ENCODE measurements around the gene CSTF1.
"Not testable (repeated sequence)": the region's sequence is repeated elsewhere in the genome, so short reads cannot be mapped to it uniquely, and the experiment has no call there.

CSTF1 gene

DNA sequence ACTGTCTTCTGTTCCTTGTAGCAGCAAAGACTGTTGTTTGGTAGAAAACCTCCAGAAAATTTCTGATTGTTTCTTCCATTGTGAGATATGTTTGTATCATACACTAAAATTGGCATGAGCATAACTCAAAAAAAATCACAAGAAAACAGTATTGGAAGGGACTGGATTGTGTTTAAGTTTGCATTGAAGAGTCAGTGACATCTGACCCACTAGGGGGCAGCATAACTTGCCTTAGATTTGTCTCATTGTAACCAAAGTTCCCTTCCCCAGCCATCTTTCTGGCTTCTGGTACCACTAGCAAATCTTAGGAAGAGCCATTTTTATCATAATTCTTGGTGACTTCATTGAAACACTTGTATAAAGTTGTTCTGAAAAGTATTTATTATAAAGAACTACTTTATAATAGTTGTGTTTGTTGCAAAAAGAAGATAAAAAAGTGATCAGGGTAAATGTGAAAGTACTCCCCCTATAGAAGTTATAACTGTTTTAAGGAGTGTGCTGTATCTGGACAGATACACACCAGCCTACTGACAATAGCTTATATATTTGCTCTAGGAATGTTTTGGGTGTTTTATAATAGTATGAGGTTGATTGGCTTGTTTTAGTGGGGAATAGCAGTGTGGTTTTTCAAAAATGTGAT lies 7.7 kb downstream of the CSTF1 start:
- no peak overlapping the region for H3K4me3 ChIP-seq (replicated peaks; ENCODE audit: low read depth, low read length)
- DNase-seq (ENCODE audit: extremely low read depth, low read depth) = peak; percentile 69
- TF ChIP-seq, protein P1, sequence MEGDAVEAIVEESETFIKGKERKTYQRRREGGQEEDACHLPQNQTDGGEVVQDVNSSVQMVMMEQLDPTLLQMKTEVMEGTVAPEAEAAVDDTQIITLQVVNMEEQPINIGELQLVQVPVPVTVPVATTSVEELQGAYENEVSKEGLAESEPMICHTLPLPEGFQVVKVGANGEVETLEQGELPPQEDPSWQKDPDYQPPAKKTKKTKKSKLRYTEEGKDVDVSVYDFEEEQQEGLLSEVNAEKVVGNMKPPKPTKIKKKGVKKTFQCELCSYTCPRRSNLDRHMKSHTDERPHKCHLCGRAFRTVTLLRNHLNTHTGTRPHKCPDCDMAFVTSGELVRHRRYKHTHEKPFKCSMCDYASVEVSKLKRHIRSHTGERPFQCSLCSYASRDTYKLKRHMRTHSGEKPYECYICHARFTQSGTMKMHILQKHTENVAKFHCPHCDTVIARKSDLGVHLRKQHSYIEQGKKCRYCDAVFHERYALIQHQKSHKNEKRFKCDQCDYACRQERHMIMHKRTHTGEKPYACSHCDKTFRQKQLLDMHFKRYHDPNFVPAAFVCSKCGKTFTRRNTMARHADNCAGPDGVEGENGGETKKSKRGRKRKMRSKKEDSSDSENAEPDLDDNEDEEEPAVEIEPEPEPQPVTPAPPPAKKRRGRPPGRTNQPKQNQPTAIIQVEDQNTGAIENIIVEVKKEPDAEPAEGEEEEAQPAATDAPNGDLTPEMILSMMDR (IDR thresholded peaks at IDR 0.05; ENCODE audit: low read depth, low read length, missing control alignments) = peak; percentile 83

DNA sequence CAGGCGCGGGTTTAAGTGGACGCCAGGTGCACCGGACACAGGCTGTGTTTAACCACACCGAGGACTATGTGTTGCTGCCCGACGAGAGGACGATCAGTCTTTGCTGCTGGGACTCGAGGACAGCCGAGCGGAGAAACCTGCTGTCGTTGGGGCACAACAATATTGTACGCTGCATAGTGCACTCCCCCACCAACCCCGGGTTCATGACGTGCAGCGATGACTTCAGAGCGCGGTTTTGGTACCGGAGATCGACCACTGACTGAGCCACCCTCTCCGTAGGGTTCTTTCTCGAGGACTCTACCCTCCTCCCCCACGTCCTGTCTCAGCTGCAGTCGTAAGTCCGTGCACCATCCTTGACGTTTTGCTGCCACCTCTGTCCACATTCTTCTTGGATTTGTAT lies 11.0 kb downstream of the CSTF1 start:
- no peak for DNase-seq (ENCODE audit: extremely low read depth, low read depth)
- H3K4me3 ChIP-seq (replicated peaks; ENCODE audit: low read depth, low read length) = no peak overlapping the region
- TF ChIP-seq, protein P1 (IDR thresholded peaks at IDR 0.05; ENCODE audit: low read depth, low read length, missing control alignments) = no peak

DNA sequence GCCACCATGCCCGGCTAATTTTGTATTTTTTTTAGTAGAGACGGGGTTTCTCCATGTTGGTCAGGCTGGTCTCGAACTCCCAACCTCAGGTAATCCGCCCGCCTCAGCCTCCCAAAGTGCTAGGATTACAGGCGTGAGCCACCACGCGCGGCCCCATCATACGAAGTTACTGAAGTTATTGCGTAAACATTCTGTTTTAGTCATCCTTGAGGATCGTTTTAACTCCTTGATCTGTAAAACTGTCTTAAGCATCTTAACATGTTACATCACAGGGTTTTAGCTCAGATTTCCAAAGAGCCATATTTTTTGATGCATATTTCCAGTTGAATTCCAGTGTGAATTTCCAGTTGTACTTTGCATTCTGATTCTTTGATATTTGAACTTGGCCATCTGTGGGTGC lies 12.9 kb downstream of the CSTF1 start:
- not testable (repeated sequence) for DNase-seq (ENCODE audit: extremely low read depth, low read depth); H3K4me3 ChIP-seq (replicated peaks; ENCODE audit: low read depth, low read length)

DNA sequence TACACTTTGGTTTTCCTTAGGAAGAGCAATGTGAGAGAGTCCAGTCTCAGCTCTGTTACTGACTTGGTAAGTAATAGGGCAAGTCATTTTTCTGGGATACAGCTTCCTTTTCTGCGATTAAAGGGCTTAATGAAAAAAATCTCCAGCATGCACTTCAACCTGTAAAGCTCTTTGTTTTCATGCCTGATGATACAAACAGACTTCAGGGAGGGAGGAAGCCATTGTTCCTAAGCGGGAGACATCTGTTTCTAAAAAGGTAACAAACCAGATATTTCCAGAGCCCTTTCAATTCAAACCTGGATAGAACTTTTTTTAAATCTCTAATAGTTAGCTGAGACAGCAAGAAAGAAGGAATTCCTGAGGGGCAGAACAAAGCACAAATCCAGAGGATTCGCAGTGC lies 14.5 kb downstream of the CSTF1 start:
- DNase-seq (ENCODE audit: extremely low read depth, low read depth) = no peak
- TF ChIP-seq, protein P1 (IDR thresholded peaks at IDR 0.05; ENCODE audit: low read depth, low read length, missing control alignments) = no peak
- H3K4me3 ChIP-seq (replicated peaks; ENCODE audit: low read depth, low read length) = no peak overlapping the region

DNA sequence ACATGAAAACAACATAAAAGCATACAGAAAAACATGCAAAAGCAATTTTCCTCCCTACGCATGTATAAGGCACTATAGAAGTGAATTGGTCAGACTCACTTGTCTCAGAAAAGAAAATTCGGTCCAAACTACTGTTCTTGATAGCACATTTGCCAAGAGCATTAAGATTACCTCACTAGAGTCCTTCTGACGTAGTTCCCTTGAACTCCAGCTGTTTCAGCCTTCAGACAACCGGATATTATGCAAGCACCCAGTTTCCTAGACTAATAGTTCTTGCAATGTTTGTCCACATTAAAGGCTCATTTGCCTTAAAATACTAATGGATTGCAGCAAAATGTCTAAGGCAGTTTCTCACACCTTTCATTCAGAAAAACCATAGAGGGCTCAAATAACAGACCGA lies 17.1 kb downstream of the CSTF1 start:
- no peak overlapping the region for H3K4me3 ChIP-seq (replicated peaks; ENCODE audit: low read depth, low read length)
- TF ChIP-seq, protein P1 (IDR thresholded peaks at IDR 0.05; ENCODE audit: low read depth, low read length, missing control alignments) = no peak
- DNase-seq (ENCODE audit: extremely low read depth, low read depth) = no peak

DNA sequence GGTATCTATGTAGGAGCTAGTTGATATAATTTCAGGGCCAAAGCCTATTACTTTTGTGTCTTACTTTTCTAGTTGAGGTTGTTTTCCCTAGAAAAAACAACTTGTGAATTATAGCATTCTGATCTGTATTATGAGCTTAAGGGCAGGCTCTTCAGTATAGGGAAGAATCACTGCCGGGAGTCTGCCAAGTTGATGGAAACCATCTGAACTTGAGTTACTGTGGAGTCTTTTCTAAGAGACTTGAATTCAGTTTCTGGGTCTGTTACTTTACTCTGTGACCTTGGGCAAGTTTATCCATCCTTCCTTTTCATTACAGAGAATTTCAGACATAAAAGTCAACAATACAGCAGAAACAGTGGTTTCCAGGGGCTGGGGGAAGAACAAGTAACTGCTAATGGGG lies 17.5 kb downstream of the CSTF1 start:
- no peak for DNase-seq (ENCODE audit: extremely low read depth, low read depth)
- no peak overlapping the region for H3K4me3 ChIP-seq (replicated peaks; ENCODE audit: low read depth, low read length)
- TF ChIP-seq, protein P1 (IDR thresholded peaks at IDR 0.05; ENCODE audit: low read depth, low read length, missing control alignments) = no peak

DNA sequence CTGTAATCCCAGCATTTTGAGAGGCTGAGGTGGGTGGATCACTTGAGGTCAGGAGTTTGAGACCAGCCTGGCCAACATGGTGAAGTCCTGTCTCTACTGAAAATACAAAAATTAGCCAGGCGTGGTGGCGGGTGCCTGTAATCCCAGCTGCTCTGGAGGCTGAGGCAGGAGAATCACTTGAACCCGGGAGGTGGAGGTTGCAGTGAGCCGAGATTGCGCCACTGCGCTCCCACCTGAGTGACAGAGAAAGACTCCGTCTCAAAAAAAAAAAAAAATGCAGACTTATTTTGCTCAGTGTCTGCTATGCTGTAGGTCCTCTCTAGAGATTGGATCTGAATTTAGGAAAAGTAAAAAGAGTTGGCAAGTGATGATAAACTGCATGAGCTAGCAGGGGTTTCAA lies 18.8 kb downstream of the CSTF1 start:
- not testable (repeated sequence) for DNase-seq (ENCODE audit: extremely low read depth, low read depth); H3K4me3 ChIP-seq (replicated peaks; ENCODE audit: low read depth, low read length)

DNA sequence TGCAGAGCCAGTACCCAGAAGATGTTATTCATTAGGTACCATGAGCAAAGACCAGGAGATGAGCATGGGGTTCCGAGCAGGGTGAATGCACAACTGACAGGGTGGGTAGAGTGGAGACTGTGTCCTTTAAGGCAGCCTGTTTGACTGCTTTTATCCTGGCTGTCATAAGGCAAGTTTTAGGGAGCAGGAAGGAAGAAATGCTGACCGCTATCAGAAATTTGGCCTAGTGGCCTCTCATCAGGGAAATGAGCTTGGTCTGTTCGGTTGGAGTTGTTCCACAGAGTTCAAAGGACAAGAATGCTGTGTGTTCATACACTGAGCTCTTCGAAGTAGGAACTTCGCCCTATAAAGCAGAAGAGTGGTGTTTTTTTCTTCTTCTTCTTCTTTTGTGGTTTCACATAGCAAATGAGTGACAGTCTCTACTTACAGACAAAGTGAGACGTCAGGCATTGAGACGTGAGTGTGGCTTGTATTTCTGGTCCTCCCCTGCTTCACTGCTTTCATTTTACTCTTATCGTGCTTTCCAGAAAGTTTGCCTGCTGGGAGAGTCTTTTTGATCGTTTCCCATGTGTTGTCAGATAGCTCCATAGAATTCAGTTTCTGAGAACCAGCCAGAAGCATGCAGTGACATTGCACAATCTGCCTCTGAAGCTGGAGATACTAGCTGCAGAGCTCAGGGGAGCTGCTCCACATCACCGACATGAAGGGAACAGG lies 19.5 kb downstream of the CSTF1 start, which contains the start of gene CASS4:
Gene CASS4 (plus strand): TSS at position 502 of the 714 bp plus-strand sequence. CDS start 199 bp downstream, at position 701.
- TF ChIP-seq, protein P1 (IDR thresholded peaks at IDR 0.05; ENCODE audit: low read depth, low read length, missing control alignments) = no peak
- 0 out of 2 replicates have a peak within 1 kb of the TSS, but pooled peaks have one; percentile 3 for H3K4me3 ChIP-seq (replicated peaks; ENCODE audit: low read depth, low read length)
- no peak for DNase-seq (ENCODE audit: extremely low read depth, low read depth)

Data from HFF-Myc (cell line).